ENCODE data around the gene RTKN.
A peak's percentile ranks its signal among the peaks of the same experiment; 100 is the strongest.
"Not testable (repeated sequence)": the region's sequence is repeated elsewhere in the genome, so short reads cannot be mapped to it uniquely, and the experiment has no call there.

Gene RTKN

DNA sequence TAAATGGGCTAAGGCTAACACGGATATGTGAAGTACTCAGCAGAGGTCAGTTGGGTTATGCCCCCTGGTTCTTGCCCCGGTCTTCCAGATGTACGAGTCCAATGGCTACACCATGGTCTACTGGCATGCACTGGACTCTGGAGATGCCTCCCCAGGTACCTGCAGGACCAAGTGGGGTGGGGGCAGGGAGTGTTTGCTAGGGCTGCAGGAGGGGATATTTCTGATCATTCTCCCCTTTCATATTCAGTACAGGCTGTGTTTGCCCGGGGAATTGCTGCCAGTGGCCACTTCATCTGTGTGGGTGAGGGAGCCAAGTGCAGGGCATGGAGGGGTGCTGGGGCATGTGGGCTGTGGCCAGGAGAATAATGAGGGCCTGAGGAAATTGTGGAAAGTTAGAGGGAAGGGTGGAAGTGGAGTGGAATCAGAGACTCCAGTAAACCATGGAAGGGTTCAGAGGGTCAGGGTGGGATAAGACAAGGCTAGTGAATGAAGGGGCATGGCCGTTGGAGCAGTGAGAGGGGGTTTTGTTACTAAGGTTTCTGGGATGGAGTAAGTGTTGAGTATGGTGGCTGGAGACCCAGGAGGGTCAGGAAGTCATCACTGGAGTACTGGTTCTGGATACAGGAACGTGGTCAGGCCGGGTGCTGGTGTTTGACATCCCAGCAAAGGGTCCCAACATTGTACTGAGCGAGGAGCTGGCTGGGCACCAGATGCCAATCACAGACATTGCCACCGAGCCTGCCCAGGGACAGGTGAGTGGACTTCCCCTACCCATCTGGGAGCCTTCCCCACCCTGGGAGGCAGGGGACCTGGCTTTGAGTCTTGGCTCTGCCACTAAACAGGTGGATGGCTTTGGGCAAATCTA, 18.3 kb downstream of the RTKN start:
- ChIA-PET CTCF (interaction anchor here (0.9 to 1.3 kb wide), 4 partner anchors 16 to 41 kb away, joined by 3 read pairs; no protein-coding TSS in a partner anchor), POLR2A (no interaction called here)
- H3K27ac ChIP-seq (ENCODE audit: insufficient read depth in 1 of 2, low read depth in 1 of 2, low read length in 2 of 2, poor library complexity in 1 of 2, severe bottlenecking in 2 of 2): no peak overlapping the region
- no peaks in the 10 kb centered on the region for H3K9me3 ChIP-seq (ENCODE audit: control extremely low read depth in 1 of 5, control insufficient read depth in 4 of 5, insufficient read depth in 2 of 5, low read depth in 1 of 5, low read length in 4 of 5)
- H3K27me3 ChIP-seq (replicated peaks in 2 of 5; ENCODE audit: control insufficient read depth in 4 of 5, insufficient read depth in 5 of 5, low read length in 4 of 5): no peaks in the 10 kb centered on the region
- peaks cover 0 to 40% (median 22%) of the 10 kb centered on the region in 4 experiments for H3K36me3 ChIP-seq (ENCODE audit: control insufficient read depth in 4 of 4, insufficient read depth in 4 of 4, low read length in 3 of 4)
- 88% methylated on average over 4 of the region's 9 CpGs for WGBS (ENCODE audit: insufficient coverage)
- no peak for DNase-seq
- no peak overlapping the region for H3K4me3 ChIP-seq (ENCODE audit: control insufficient read depth in 1 of 7, extremely low read depth in 1 of 7, insufficient read depth in 4 of 7, low read depth in 2 of 7, low read length in 6 of 7)
- H3K4me1 ChIP-seq (ENCODE audit: control extremely low read depth in 1 of 4, control insufficient read depth in 4 of 4, insufficient read depth in 4 of 4, low read length in 3 of 4): peaks cover 0 to 19% (median 13%) of the 10 kb centered on the region in 4 experiments

DNA sequence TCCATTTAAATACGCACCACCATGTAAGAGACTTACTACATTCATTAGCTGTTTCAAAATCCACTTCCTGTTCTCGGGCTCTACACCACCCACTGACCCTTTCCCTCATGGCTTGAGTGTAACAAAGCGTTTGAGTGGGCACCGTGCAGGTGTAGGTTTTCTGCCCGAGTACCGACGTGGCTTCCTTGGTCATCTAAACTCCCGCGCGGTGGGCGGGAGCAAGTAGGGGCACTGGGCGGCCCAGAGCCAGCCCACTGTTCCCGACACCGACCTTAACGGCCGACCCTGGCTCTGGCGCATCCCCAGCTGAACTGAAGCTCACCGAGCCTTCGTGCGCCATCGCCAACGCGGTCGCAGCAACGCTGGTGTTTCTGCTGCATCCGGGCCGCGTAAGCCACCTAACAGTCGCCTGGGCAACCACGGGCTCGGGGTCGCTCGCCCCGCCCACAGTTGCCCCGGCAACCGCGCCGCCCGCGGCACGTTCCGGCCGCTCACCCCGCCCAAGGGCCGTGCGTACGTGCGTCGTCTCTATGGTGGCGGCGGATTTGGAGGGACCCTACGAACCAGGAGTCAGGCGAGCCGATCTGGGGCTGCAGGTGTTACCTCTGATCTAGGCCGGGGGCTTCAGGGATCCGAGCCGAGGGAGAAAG, 20.4 kb downstream of the RTKN start, which contains the start of the genes C2orf81 and WDR54:
TSS of gene C2orf81 (minus strand) at position 399 of the 650 bp plus-strand sequence. CDS start at position 340, 59 bp downstream.
TSS of gene WDR54 (plus strand) at position 510 of the 650 bp plus-strand sequence. CDS start 424 bp downstream, outside the sequence.
- CTCF ChIA-PET: interaction anchor here (0.7 to 1.3 kb wide), 7 partner anchors 11 to 110 kb away, joined by 3 to 4 read pairs (median 3); partner anchors contain the start of gene INO80B

DNA sequence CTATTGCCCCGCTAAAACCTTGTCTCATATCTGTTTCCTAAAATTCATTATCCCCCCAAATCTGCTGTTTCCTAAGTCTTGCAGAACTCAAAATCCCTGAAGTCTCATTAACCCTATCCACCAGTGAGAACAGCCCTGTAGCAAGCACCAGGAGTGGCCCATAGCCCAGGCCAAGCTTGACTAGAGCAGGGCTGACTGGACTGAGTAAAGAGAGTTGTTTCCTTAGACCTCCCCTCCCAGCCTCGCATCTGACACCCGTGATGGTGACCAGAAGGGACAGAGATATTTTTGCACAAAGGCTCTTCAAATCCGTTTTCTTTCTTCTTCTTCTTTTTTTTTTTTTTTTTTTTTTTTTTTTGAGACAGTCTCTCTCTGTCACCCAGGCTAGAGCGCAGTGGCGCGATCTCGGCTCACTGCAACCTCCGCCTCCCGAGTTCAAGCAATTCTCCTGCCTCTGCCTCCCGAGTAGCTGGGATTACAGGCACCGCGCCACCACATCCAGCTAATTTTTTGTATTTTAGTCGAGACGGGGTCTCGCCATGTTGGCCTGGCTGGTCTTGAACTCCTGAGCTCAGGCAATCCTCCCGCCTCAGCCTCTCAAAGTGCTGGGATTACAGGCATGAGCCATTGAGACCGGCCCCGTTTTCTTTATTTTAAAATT, 21.2 kb downstream of the RTKN start:
- ChIA-PET CTCF (interaction anchor here (0.7 to 1.3 kb wide), 6 partner anchors 11 to 36 kb away, joined by 3 to 4 read pairs (median 3); partner anchors contain the start of gene INO80B), POLR2A (interaction anchor here (0.7 to 1.7 kb wide), 2 partner anchors 37 to 168 kb away, joined by 4 to 6 read pairs; partner anchors contain the start of gene WBP1)
- not testable (repeated sequence) for H3K27me3 ChIP-seq (replicated peaks in 2 of 5; ENCODE audit: control insufficient read depth in 4 of 5, insufficient read depth in 5 of 5, low read length in 4 of 5); H3K9me3 ChIP-seq (ENCODE audit: control extremely low read depth in 1 of 5, control insufficient read depth in 4 of 5, insufficient read depth in 2 of 5, low read depth in 1 of 5, low read length in 4 of 5); DNase-seq
- 82% methylated on average over 17 of the region's 19 CpGs for WGBS (ENCODE audit: insufficient coverage)
- Histone ChIP-seq H3K4me1 (ENCODE audit: control extremely low read depth in 1 of 4, control insufficient read depth in 4 of 4, insufficient read depth in 4 of 4, low read length in 3 of 4) (peaks cover 0 to 20% (median 18%) of the 10 kb centered on the region in 4 experiments), H3K4me3 (ENCODE audit: control insufficient read depth in 1 of 7, extremely low read depth in 1 of 7, insufficient read depth in 4 of 7, low read depth in 2 of 7, low read length in 6 of 7) (peak overlapping the region in 5 of 7 experiments; percentile 68 to 92 (median 83)), H3K36me3 (ENCODE audit: control insufficient read depth in 4 of 4, insufficient read depth in 4 of 4, low read length in 3 of 4) (peaks cover 0 to 11% (median 6%) of the 10 kb centered on the region in 4 experiments), H3K27ac (ENCODE audit: insufficient read depth in 1 of 2, low read depth in 1 of 2, low read length in 2 of 2, poor library complexity in 1 of 2, severe bottlenecking in 2 of 2) (peak overlapping the region in 1 of 2 experiments; percentile 80)

More for the DNA sequence above, 20.4 kb downstream of the RTKN start, which contains the start of the genes C2orf81 and WDR54:
- Histone ChIP-seq H3K27ac (ENCODE audit: insufficient read depth in 1 of 2, low read depth in 1 of 2, low read length in 2 of 2, poor library complexity in 1 of 2, severe bottlenecking in 2 of 2) (peak within 1 kb of the TSS; percentile 80), H3K4me1 (ENCODE audit: control extremely low read depth in 1 of 4, control insufficient read depth in 4 of 4, insufficient read depth in 4 of 4, low read length in 3 of 4) (peaks cover 0 to 19% (median 13%) of the 10 kb centered on the region in 4 experiments), H3K4me3 (ENCODE audit: control insufficient read depth in 1 of 7, extremely low read depth in 1 of 7, insufficient read depth in 4 of 7, low read depth in 2 of 7, low read length in 6 of 7) (peak within 1 kb of the TSS; percentile 47 to 92 (median 77)), H3K27me3 (replicated peaks in 2 of 5; ENCODE audit: control insufficient read depth in 4 of 5, insufficient read depth in 5 of 5, low read length in 4 of 5) (no peaks in the 10 kb centered on the region), H3K36me3 (ENCODE audit: control insufficient read depth in 4 of 4, insufficient read depth in 4 of 4, low read length in 3 of 4) (peaks cover 0 to 19% (median 9%) of the 10 kb centered on the region in 4 experiments), H3K9me3 (ENCODE audit: control extremely low read depth in 1 of 5, control insufficient read depth in 4 of 5, insufficient read depth in 2 of 5, low read depth in 1 of 5, low read length in 4 of 5) (no peaks in the 10 kb centered on the region)
- 0% methylated on average over 50 of the region's 57 CpGs for WGBS (ENCODE audit: insufficient coverage)
- POLR2A ChIA-PET: interaction anchor here (0.6 to 1.7 kb wide), 3 partner anchors 37 to 1205 kb away, joined by 3 to 6 read pairs (median 4); partner anchors contain the start of gene WBP1
- DNase-seq: peak; percentile 88 to 94 (median 93)

DNA sequence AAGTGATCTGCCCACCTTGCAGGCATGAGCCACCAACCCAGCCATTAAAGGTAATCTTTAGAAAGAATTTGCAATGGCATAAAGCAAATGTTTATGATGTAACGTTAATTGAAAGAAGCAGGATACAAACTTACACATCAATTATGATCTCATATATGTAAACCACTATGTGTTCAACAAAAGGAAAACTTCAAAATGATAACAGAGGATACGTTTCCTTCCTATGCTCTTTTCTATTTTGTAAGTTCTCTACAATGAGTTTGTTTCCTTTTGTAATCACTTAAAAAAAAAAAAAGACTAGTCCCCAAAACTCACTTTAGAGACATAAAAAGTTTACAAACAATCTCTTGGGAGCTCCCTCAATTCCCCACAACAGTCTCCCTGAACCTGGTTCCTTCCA, 21.7 kb downstream of the RTKN start:
- Histone ChIP-seq H3K27me3 (replicated peaks in 2 of 5; ENCODE audit: control insufficient read depth in 4 of 5, insufficient read depth in 5 of 5, low read length in 4 of 5) (peaks cover 0 to 7% (median 0%) of the 10 kb centered on the region in 5 experiments), H3K27ac (ENCODE audit: insufficient read depth in 1 of 2, low read depth in 1 of 2, low read length in 2 of 2, poor library complexity in 1 of 2, severe bottlenecking in 2 of 2) (no peak overlapping the region), H3K9me3 (ENCODE audit: control extremely low read depth in 1 of 5, control insufficient read depth in 4 of 5, insufficient read depth in 2 of 5, low read depth in 1 of 5, low read length in 4 of 5) (no peaks in the 10 kb centered on the region), H3K4me3 (ENCODE audit: control insufficient read depth in 1 of 7, extremely low read depth in 1 of 7, insufficient read depth in 4 of 7, low read depth in 2 of 7, low read length in 6 of 7) (no peak overlapping the region), H3K36me3 (ENCODE audit: control insufficient read depth in 4 of 4, insufficient read depth in 4 of 4, low read length in 3 of 4) (peaks cover 0 to 6% (median 2%) of the 10 kb centered on the region in 4 experiments), H3K4me1 (ENCODE audit: control extremely low read depth in 1 of 4, control insufficient read depth in 4 of 4, insufficient read depth in 4 of 4, low read length in 3 of 4) (peaks cover 0 to 26% (median 24%) of the 10 kb centered on the region in 4 experiments)
- WGBS (ENCODE audit: insufficient coverage): no CpG with 5 or more reads among the region's 2 CpGs
- ChIA-PET CTCF (interaction anchor here (1.2 kb wide), 1 partner anchor 12 kb away, joined by 3 read pairs; no protein-coding TSS in a partner anchor), POLR2A (no interaction called here)
- DNase-seq: no peak

DNA sequence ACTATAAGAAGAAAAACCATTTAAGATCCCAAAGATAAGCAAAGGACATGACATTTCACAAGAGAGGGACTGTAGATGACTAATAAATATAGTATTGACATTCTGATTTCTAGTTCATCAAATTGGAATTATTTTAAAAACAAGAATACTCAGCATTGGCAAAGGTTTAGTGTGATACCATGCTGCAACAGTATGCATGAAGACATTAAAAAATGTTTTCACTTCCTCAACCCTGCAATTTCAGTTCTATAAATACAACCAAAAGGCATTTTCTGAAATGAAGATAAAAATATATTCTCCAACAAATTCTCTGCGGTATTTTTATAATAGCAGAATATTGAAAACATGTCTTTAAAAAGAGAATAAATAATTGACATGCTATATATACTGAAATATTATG, 22.4 kb downstream of the RTKN start:
- no peak for DNase-seq
- Histone ChIP-seq H3K4me1 (ENCODE audit: control extremely low read depth in 1 of 4, control insufficient read depth in 4 of 4, insufficient read depth in 4 of 4, low read length in 3 of 4) (peaks cover 0 to 32% (median 29%) of the 10 kb centered on the region in 4 experiments), H3K27ac (ENCODE audit: insufficient read depth in 1 of 2, low read depth in 1 of 2, low read length in 2 of 2, poor library complexity in 1 of 2, severe bottlenecking in 2 of 2) (no peak overlapping the region), H3K9me3 (ENCODE audit: control extremely low read depth in 1 of 5, control insufficient read depth in 4 of 5, insufficient read depth in 2 of 5, low read depth in 1 of 5, low read length in 4 of 5) (no peaks in the 10 kb centered on the region), H3K36me3 (ENCODE audit: control insufficient read depth in 4 of 4, insufficient read depth in 4 of 4, low read length in 3 of 4) (no peaks in the 10 kb centered on the region), H3K27me3 (replicated peaks in 2 of 5; ENCODE audit: control insufficient read depth in 4 of 5, insufficient read depth in 5 of 5, low read length in 4 of 5) (peaks cover 0 to 7% (median 0%) of the 10 kb centered on the region in 5 experiments), H3K4me3 (ENCODE audit: control insufficient read depth in 1 of 7, extremely low read depth in 1 of 7, insufficient read depth in 4 of 7, low read depth in 2 of 7, low read length in 6 of 7) (no peak overlapping the region)
- CTCF ChIA-PET: interaction anchor here (1.7 kb wide), 1 partner anchor 21 kb away, joined by 4 read pairs; no protein-coding TSS in a partner anchor
- POLR2A ChIA-PET: no interaction called here
- WGBS (ENCODE audit: insufficient coverage): no CpG with 5 or more reads among the region's 1 CpG

DNA sequence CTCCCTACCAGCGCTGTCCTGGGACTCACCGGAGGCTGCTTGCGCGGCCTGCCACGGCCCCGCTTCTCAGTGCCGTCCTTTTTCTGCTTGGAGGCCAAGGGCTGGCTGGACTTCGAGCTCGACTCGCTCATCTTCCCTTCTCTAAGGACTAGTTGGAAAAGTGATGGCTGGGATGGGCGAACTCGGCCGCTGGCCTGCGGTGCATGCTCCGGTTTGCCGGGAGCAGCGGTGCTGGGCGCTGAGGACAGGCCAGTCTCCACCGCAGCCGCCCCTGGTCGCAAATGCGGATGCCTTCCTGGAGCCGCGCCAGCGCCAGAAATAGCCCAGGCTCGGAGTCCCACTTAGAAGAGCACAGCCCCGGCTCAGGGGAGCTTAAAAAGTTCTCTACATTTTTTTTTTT, 23.4 kb downstream of the RTKN start:
- Histone ChIP-seq H3K9me3 (ENCODE audit: control extremely low read depth in 1 of 5, control insufficient read depth in 4 of 5, insufficient read depth in 2 of 5, low read depth in 1 of 5, low read length in 4 of 5) (no peaks in the 10 kb centered on the region), H3K4me1 (ENCODE audit: control extremely low read depth in 1 of 4, control insufficient read depth in 4 of 4, insufficient read depth in 4 of 4, low read length in 3 of 4) (peaks cover 0 to 43% (median 38%) of the 10 kb centered on the region in 4 experiments), H3K27me3 (replicated peaks in 2 of 5; ENCODE audit: control insufficient read depth in 4 of 5, insufficient read depth in 5 of 5, low read length in 4 of 5) (peaks cover 0 to 7% (median 0%) of the 10 kb centered on the region in 5 experiments), H3K27ac (ENCODE audit: insufficient read depth in 1 of 2, low read depth in 1 of 2, low read length in 2 of 2, poor library complexity in 1 of 2, severe bottlenecking in 2 of 2) (no peak overlapping the region), H3K36me3 (ENCODE audit: control insufficient read depth in 4 of 4, insufficient read depth in 4 of 4, low read length in 3 of 4) (no peaks in the 10 kb centered on the region), H3K4me3 (ENCODE audit: control insufficient read depth in 1 of 7, extremely low read depth in 1 of 7, insufficient read depth in 4 of 7, low read depth in 2 of 7, low read length in 6 of 7) (no peak overlapping the region)
- no peak for DNase-seq
- over 99% methylated on average over 16 of the region's 27 CpGs for WGBS (ENCODE audit: insufficient coverage)
- CTCF ChIA-PET: interaction anchor here (1.7 kb wide), 1 partner anchor 22 kb away, joined by 4 read pairs; no protein-coding TSS in a partner anchor
- POLR2A ChIA-PET: interaction anchor here (0.6 kb wide), 1 partner anchor 8 kb away, joined by 5 read pairs; no protein-coding TSS in a partner anchor
